ENCODE measurements around the gene WNT11. TPM values are rescaled to one million over a fixed set of nuclear protein-coding genes. Genes with fewer than 3 reads are reported as not detected.
A peak's percentile ranks its signal among the peaks of the same experiment; 100 is the strongest.

WNT11 gene
- total and polyA plus RNA-seq, 2 of the 13 experiments (the other 11 are each of a cell fraction or from before 2014, with no cell fraction given): 0.34 to 0.66 TPM

DNA sequence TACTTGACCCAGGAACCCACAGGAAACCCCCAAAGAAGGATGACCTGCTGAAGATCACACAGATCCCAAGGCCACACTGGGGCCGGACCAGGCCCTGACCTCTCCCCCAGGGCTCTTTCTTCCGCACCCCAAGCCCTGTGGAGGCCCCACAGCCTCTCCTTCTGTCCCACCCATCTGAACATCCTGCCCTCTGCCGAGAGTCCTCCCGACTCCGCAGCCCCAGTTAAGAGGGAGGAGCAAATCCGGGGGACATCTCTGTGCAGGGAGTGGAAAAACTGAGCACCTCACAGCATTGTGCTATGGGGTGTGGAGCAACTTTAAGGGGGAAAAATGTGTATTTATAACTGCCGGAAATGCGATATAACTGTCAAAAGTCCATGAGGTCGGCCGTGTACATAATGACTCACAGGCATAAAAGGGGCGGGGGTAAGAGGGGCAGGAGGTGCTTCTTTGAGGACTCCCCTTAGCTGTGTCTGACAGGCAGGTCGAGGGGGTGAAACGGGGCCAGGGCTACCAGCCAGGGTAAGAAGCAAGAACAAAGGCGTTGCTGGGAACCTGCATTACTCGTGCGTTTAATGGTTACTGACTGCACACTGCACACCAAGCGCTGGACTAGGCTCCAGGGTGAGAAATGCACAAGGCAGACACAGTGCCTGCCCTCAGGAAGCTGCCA is 57.2 kb downstream of the WNT11 start (continued):
- peak; percentile 41; the same call in 1 of the 2 replicates for TF ChIP-seq ZFY (CRISPR knock-in tag; IDR thresholded peaks at IDR 0.05)
- peak; percentile 50 for TF ChIP-seq NR2F6 (IDR thresholded peaks at IDR 0.05)
- TF ChIP-seq NR2F6 (CRISPR knock-in tag; IDR thresholded peaks at IDR 0.05): no peak
- no peak for TF ChIP-seq NFRKB (IDR thresholded peaks at IDR 0.05)
- TF ChIP-seq, protein P1, sequence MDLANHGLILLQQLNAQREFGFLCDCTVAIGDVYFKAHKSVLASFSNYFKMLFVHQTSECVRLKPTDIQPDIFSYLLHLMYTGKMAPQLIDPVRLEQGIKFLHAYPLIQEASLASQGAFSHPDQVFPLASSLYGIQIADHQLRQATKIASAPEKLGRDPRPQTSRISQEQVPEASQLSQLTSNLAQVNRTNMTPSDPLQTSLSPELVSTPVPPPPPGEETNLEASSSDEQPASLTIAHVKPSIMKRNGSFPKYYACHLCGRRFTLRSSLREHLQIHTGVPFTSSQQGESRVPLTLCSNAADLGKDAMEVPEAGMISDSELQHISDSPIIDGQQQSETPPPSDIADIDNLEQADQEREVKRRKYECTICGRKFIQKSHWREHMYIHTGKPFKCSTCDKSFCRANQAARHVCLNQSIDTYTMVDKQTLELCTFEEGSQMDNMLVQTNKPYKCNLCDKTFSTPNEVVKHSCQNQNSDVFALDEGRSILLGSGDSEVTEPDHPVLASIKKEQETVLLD (CRISPR knock-in tag; IDR thresholded peaks at IDR 0.05; ENCODE audit: low read depth): no peak
- TF ChIP-seq KLF13 (CRISPR knock-in tag; IDR thresholded peaks at IDR 0.05): no peak
- TF ChIP-seq ZNF230 (CRISPR knock-in tag; IDR thresholded peaks at IDR 0.05): no peak
- TF ChIP-seq, protein P2, sequence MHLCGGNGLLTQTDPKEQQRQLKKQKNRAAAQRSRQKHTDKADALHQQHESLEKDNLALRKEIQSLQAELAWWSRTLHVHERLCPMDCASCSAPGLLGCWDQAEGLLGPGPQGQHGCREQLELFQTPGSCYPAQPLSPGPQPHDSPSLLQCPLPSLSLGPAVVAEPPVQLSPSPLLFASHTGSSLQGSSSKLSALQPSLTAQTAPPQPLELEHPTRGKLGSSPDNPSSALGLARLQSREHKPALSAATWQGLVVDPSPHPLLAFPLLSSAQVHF (CRISPR knock-in tag; IDR thresholded peaks at IDR 0.05): no peak
- no peak for TF ChIP-seq ATF1 (CRISPR knock-in tag; IDR thresholded peaks at IDR 0.05)
- TF ChIP-seq NFE2L1 (CRISPR knock-in tag; IDR thresholded peaks at IDR 0.05; ENCODE audit: borderline replicate concordance): no peak
- TF ChIP-seq, protein P3, sequence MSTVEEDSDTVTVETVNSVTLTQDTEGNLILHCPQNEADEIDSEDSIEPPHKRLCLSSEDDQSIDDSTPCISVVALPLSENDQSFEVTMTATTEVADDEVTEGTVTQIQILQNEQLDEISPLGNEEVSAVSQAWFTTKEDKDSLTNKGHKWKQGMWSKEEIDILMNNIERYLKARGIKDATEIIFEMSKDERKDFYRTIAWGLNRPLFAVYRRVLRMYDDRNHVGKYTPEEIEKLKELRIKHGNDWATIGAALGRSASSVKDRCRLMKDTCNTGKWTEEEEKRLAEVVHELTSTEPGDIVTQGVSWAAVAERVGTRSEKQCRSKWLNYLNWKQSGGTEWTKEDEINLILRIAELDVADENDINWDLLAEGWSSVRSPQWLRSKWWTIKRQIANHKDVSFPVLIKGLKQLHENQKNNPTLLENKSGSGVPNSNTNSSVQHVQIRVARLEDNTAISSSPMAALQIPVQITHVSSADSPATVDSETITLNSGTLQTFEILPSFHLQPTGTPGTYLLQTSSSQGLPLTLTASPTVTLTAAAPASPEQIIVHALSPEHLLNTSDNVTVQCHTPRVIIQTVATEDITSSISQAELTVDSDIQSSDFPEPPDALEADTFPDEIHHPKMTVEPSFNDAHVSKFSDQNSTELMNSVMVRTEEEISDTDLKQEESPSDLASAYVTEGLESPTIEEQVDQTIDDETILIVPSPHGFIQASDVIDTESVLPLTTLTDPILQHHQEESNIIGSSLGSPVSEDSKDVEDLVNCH (CRISPR knock-in tag; IDR thresholded peaks at IDR 0.05): no peak
- TF ChIP-seq, protein P4, sequence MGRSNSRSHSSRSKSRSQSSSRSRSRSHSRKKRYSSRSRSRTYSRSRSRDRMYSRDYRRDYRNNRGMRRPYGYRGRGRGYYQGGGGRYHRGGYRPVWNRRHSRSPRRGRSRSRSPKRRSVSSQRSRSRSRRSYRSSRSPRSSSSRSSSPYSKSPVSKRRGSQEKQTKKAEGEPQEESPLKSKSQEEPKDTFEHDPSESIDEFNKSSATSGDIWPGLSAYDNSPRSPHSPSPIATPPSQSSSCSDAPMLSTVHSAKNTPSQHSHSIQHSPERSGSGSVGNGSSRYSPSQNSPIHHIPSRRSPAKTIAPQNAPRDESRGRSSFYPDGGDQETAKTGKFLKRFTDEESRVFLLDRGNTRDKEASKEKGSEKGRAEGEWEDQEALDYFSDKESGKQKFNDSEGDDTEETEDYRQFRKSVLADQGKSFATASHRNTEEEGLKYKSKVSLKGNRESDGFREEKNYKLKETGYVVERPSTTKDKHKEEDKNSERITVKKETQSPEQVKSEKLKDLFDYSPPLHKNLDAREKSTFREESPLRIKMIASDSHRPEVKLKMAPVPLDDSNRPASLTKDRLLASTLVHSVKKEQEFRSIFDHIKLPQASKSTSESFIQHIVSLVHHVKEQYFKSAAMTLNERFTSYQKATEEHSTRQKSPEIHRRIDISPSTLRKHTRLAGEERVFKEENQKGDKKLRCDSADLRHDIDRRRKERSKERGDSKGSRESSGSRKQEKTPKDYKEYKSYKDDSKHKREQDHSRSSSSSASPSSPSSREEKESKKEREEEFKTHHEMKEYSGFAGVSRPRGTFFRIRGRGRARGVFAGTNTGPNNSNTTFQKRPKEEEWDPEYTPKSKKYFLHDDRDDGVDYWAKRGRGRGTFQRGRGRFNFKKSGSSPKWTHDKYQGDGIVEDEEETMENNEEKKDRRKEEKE (IDR thresholded peaks at IDR 0.05): no peak
- TF ChIP-seq IKZF4 (CRISPR knock-in tag; IDR thresholded peaks at IDR 0.05; ENCODE audit: borderline replicate concordance, low read depth, not compliant biosample characterization): no peak
- no peak for TF ChIP-seq EZH2 (conservative IDR thresholded peaks at IDR 0.05; ENCODE audit: low read depth, low read length)
- TF ChIP-seq, protein P5, sequence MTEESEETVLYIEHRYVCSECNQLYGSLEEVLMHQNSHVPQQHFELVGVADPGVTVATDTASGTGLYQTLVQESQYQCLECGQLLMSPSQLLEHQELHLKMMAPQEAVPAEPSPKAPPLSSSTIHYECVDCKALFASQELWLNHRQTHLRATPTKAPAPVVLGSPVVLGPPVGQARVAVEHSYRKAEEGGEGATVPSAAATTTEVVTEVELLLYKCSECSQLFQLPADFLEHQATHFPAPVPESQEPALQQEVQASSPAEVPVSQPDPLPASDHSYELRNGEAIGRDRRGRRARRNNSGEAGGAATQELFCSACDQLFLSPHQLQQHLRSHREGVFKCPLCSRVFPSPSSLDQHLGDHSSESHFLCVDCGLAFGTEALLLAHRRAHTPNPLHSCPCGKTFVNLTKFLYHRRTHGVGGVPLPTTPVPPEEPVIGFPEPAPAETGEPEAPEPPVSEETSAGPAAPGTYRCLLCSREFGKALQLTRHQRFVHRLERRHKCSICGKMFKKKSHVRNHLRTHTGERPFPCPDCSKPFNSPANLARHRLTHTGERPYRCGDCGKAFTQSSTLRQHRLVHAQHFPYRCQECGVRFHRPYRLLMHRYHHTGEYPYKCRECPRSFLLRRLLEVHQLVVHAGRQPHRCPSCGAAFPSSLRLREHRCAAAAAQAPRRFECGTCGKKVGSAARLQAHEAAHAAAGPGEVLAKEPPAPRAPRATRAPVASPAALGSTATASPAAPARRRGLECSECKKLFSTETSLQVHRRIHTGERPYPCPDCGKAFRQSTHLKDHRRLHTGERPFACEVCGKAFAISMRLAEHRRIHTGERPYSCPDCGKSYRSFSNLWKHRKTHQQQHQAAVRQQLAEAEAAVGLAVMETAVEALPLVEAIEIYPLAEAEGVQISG (CRISPR knock-in tag; IDR thresholded peaks at IDR 0.05): no peak
- TF ChIP-seq ERF (CRISPR knock-in tag; IDR thresholded peaks at IDR 0.05): no peak
- TF ChIP-seq, protein P6, sequence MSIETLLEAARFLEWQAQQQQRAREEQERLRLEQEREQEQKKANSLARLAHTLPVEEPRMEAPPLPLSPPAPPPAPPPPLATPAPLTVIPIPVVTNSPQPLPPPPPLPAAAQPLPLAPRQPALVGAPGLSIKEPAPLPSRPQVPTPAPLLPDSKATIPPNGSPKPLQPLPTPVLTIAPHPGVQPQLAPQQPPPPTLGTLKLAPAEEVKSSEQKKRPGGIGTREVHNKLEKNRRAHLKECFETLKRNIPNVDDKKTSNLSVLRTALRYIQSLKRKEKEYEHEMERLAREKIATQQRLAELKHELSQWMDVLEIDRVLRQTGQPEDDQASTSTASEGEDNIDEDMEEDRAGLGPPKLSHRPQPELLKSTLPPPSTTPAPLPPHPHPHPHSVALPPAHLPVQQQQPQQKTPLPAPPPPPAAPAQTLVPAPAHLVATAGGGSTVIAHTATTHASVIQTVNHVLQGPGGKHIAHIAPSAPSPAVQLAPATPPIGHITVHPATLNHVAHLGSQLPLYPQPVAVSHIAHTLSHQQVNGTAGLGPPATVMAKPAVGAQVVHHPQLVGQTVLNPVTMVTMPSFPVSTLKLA (IDR thresholded peaks at IDR 0.05): peak; percentile 27; the same call in 1 of the 2 replicates
- TF ChIP-seq PHF8 (CRISPR knock-in tag; IDR thresholded peaks at IDR 0.05): no peak
- no peak for TF ChIP-seq ZNF329 (CRISPR knock-in tag; IDR thresholded peaks at IDR 0.05; ENCODE audit: low read depth)
